Kidney tubule cell (primary cell): ENCODE results near the gene KLK12.

Experiments
- DNase-seq: peaks from one replicate; pipeline ENCODE4 v3.0.0-alpha.2; 2018; ENCODE audit warnings: low spot score

Gene KLK12

GRCh38 chr19:51044327-51044726 is 9.5 kb upstream of the KLK12 start:
- DNase-seq, result no peak

- DNase-seq, result no peak
Observed at GRCh38 chr19:51043497-51043896, 8.7 kb upstream of the KLK12 start.

- DNase-seq, result no peak
Observed at GRCh38 chr19:51040151-51040550, 5.3 kb upstream of the KLK12 start.

GRCh38 chr19:51036519-51036918 is 1.7 kb upstream of the KLK12 start:
- DNase-seq, result no peak

- no peak for DNase-seq
Observed at GRCh38 chr19:51031880-51032225, 2.9 kb downstream of the KLK12 start.

- DNase-seq, result no peak
Observed at GRCh38 chr19:51031220-51031879, 3.5 kb downstream of the KLK12 start.

GRCh38 chr19:51030631-51031030 is 4.2 kb downstream of the KLK12 start:
- DNase-seq, result no peak

GRCh38 chr19:51029718-51030117 is 5.1 kb downstream of the KLK12 start:
- no peak for DNase-seq

- no peak for DNase-seq
Observed at GRCh38 chr19:51027873-51028272, 6.9 kb downstream of the KLK12 start.

- DNase-seq, result no peak
Observed at GRCh38 chr19:51027126-51027806, 7.5 kb downstream of the KLK12 start.

- no peak for DNase-seq
Observed at GRCh38 chr19:51026554-51026831, 8.3 kb downstream of the KLK12 start, which contains the start of gene KLK11. TSS of gene KLK11 (minus strand) at chr19:51026616. CDS start at chr19:51025631, 985 bp downstream.

- no peak for DNase-seq
Observed at GRCh38 chr19:51025809-51026553, 8.8 kb downstream of the KLK12 start.

GRCh38 chr19:51025401-51025800 is 9.4 kb downstream of the KLK12 start:
- DNase-seq, result no peak

GRCh38 chr19:51024924-51025323 is 9.9 kb downstream of the KLK12 start:
- no peak for DNase-seq

- DNase-seq, result no peak
Observed at GRCh38 chr19:51023946-51024345, 10.9 kb downstream of the KLK12 start.

GRCh38 chr19:51022526-51022925 is 12.3 kb downstream of the KLK12 start:
- no peak for DNase-seq

- peak; percentile 50 for DNase-seq
Observed at GRCh38 chr19:51020988-51021651, 13.7 kb downstream of the KLK12 start.

GRCh38 chr19:51019544-51019925 is 15.3 kb downstream of the KLK12 start, which contains the start of gene KLK10:
TSS of gene KLK10 (minus strand) at chr19:51019709. CDS start at chr19:51019130, 579 bp downstream.
- DNase-seq, result no peak

- no peak for DNase-seq
Observed at GRCh38 chr19:51018745-51019543, 15.9 kb downstream of the KLK12 start.

GRCh38 chr19:51016798-51017683 is 17.8 kb downstream of the KLK12 start:
- DNase-seq, result peak; percentile 56
